IMR-90 (cell line): ENCODE data around the gene ARHGAP8. TPM values are rescaled to one million over a fixed set of nuclear protein-coding genes. Genes with fewer than 3 reads are reported as not detected.

ENCODE experiments used
- ATAC-seq: fragments of 200-7000 bp; cut with Tn5 transposase; 2 replicates; pipeline ENCODE4 v1.9.1; 2020; ENCODE audit warnings: low read depth, mild to moderate bottlenecking, moderate library complexity
- BruUV-seq: library from RNA; stranded (reverse); fragments of 400-500 nt; replicated peaks from 2 replicates; lab custom pipeline; 2021; lab: Mats Ljungman, UMichigan
- CTCF ChIA-PET: fragments of 300-600 bp; formaldehyde crosslinking; extraction: SDS; loops from one replicate; lab custom pipeline; 2021; ENCODE audit warnings: antibody characterized with exemption; lab: Yijun Ruan, JAX
- POLR2A ChIA-PET: fragments of 300-600 bp; sonication (Branson Sonifier 250); formaldehyde crosslinking; loops from one replicate; lab custom pipeline; 2022; ENCODE audit warnings: antibody characterized with exemption; ENCODE audit not compliant: unreplicated experiment; lab: Charles Lee
- DNase-seq: peaks from one replicate; pipeline ENCODE4 v3.0.0; 2013
- H2AFZ ChIP-seq: replicated peaks from 2 replicates; pipeline ENCODE3; 2013; ENCODE audit warnings: low read length, mild to moderate bottlenecking; ENCODE audit not compliant: poor library complexity
- H2AK5ac ChIP-seq: 2 replicates; pipeline ENCODE4 v1.6.1; 2013; ENCODE audit warnings: low read depth, low read length, inconsistent platforms
- H2AK9ac ChIP-seq: replicated peaks from 2 replicates; pipeline ENCODE3; 2013; ENCODE audit warnings: mild to moderate bottlenecking, low read depth, low read length, moderate library complexity; ENCODE audit not compliant: poor library complexity
- H2BK120ac ChIP-seq: 2 replicates; pipeline ENCODE4 v1.6.1; 2013; ENCODE audit warnings: low read depth, low read length, inconsistent platforms
- H2BK15ac ChIP-seq: 3 replicates; pipeline ENCODE4 v1.6.1; 2013; ENCODE audit warnings: low read depth, low read length, inconsistent platforms
- H2BK20ac ChIP-seq: 2 replicates; pipeline ENCODE4 v1.6.1; 2013; ENCODE audit warnings: low read depth, mild to moderate bottlenecking, inconsistent platforms, low read length, moderate library complexity
- H2BK5ac ChIP-seq: 2 replicates; pipeline ENCODE4 v1.6.1; 2013; ENCODE audit warnings: mild to moderate bottlenecking, low read depth, low read length, inconsistent platforms; ENCODE audit not compliant: poor library complexity, severe bottlenecking
- H3K14ac ChIP-seq: replicated peaks from 2 replicates; pipeline ENCODE4 v1.6.1; 2013; ENCODE audit warnings: low read depth, low read length, inconsistent platforms
- H3K18ac ChIP-seq: 2 replicates; pipeline ENCODE4 v1.6.1; 2013; ENCODE audit warnings: low read depth, low read length, control low read depth
- H3K23ac ChIP-seq: 2 replicates; pipeline ENCODE4 v1.6.1; 2013; ENCODE audit warnings: low read depth, low read length, inconsistent platforms
- H3K27ac ChIP-seq: 2 replicates; pipeline ENCODE4 v1.5.1; 2013; ENCODE audit warnings: mild to moderate bottlenecking, control low read depth, low read length; ENCODE audit not compliant: insufficient read depth
- H3K27me3 ChIP-seq: 2 replicates; pipeline ENCODE4 v1.6.1; 2013; ENCODE audit warnings: low read length; ENCODE audit not compliant: control insufficient read depth, insufficient read depth
- H3K36me3 ChIP-seq: 2 replicates; pipeline ENCODE4 v1.6.1; 2013; ENCODE audit warnings: low read length, mixed read lengths; ENCODE audit not compliant: control insufficient read depth, insufficient read depth
- H3K4ac ChIP-seq: 2 replicates; pipeline ENCODE4 v1.6.1; 2013; ENCODE audit warnings: low read depth, low read length, inconsistent platforms
- H3K4me1 ChIP-seq: 2 replicates; pipeline ENCODE4 v1.6.1; 2013; ENCODE audit warnings: low read length, mixed read lengths; ENCODE audit not compliant: control insufficient read depth, insufficient read depth
- H3K4me2 ChIP-seq: 2 replicates; pipeline ENCODE4 v1.6.1; 2013; ENCODE audit warnings: low read depth, mild to moderate bottlenecking, control low read depth, low read length, moderate library complexity
- H3K4me3 ChIP-seq: 2 replicates; pipeline ENCODE4 v1.5.1; 2013; ENCODE audit warnings: low read depth, mild to moderate bottlenecking, control low read depth, low read length, moderate library complexity; ENCODE audit not compliant: insufficient read depth
- H3K56ac ChIP-seq: 2 replicates; pipeline ENCODE4 v1.6.1; 2013; ENCODE audit warnings: low read length, inconsistent platforms; ENCODE audit not compliant: insufficient read depth; ENCODE audit errors: extremely low read depth
- H3K79me1 ChIP-seq, 2 experiments: 2 replicates each; pipeline ENCODE4 v1.6.1; 2013; ENCODE audit warnings: low read length in 2 of 2, inconsistent platforms in 1 of 2, low read depth in 1 of 2
- H3K9ac ChIP-seq: 2 replicates; pipeline ENCODE4 v1.6.1; 2013; ENCODE audit warnings: low read depth, low read length, control low read depth
- H3K9me1 ChIP-seq: 2 replicates; pipeline ENCODE4 v1.6.1; 2013; ENCODE audit warnings: low read length, inconsistent platforms; ENCODE audit not compliant: insufficient read depth
- H3K9me3 ChIP-seq: 2 replicates; pipeline ENCODE4 v1.6.1; 2013; ENCODE audit warnings: low read length; ENCODE audit not compliant: control insufficient read depth, insufficient read depth
- H4K20me1 ChIP-seq: 2 replicates; pipeline ENCODE4 v1.6.1; 2013; ENCODE audit warnings: low read length, inconsistent platforms; ENCODE audit not compliant: insufficient read depth
- H4K5ac ChIP-seq: 2 replicates; pipeline ENCODE4 v1.6.1; 2013; ENCODE audit warnings: mild to moderate bottlenecking, low read depth, low read length, control low read depth
- H4K8ac ChIP-seq, 2 experiments: 2 replicates each; pipeline ENCODE4 v1.6.1; 2013; ENCODE audit warnings: low read depth in 2 of 2, low read length in 2 of 2, control low read depth in 1 of 2, inconsistent platforms in 1 of 2
- H4K91ac ChIP-seq: 2 replicates; pipeline ENCODE4 v1.6.1; 2013; ENCODE audit warnings: low read depth, low read length, inconsistent platforms; ENCODE audit not compliant: insufficient read depth
- BHLHE40 ChIP-seq: fragments of 150-350 bp; IDR thresholded peaks from 2 replicates; pipeline ENCODE4 v1.6.1; 2016; ENCODE audit warnings: mild to moderate bottlenecking, low read depth, low read length
- CEBPB ChIP-seq: IDR thresholded peaks from 2 replicates; pipeline ENCODE4 v1.6.1; 2012; ENCODE audit warnings: low read depth, low read length, improper control_type of control experiment
- CHD1 ChIP-seq: IDR thresholded peaks from 2 replicates; pipeline ENCODE4 v1.6.1; 2012; ENCODE audit warnings: low read depth, low read length, improper control_type of control experiment
- CTCF ChIP-seq: conservative IDR thresholded peaks from 2 replicates; pipeline ENCODE4 v1.5.1; 2012; ENCODE audit warnings: mild to moderate bottlenecking, low read depth, low read length, improper control_type of control experiment
- ELK1 ChIP-seq: fragments of 150-350 bp; IDR thresholded peaks from 2 replicates; pipeline ENCODE4 v1.6.1; 2016; ENCODE audit warnings: low read depth, mild to moderate bottlenecking, low read length, moderate library complexity, borderline replicate concordance
- FOS ChIP-seq: fragments of 150-350 bp; IDR thresholded peaks from 2 replicates; pipeline ENCODE4 v1.6.1; 2016; ENCODE audit warnings: low read depth, low read length
- MAFK ChIP-seq: IDR thresholded peaks from 2 replicates; pipeline ENCODE4 v1.6.1; 2012; ENCODE audit warnings: low read depth, low read length, improper control_type of control experiment
- NFE2L2 ChIP-seq: fragments of 150-350 bp; IDR thresholded peaks from 2 replicates; pipeline ENCODE4 v1.6.1; 2016; ENCODE audit warnings: low read depth, mild to moderate bottlenecking, low read length
- RAD21 ChIP-seq: IDR thresholded peaks from 2 replicates; pipeline ENCODE4 v1.6.1; 2012; ENCODE audit warnings: low read length, improper control_type of control experiment
- RCOR1 ChIP-seq: IDR thresholded peaks from 2 replicates; pipeline ENCODE4 v1.6.1; 2012; ENCODE audit warnings: mild to moderate bottlenecking, low read length, improper control_type of control experiment; ENCODE audit not compliant: insufficient replicate concordance
- SMC3 ChIP-seq: fragments of 150-350 bp; IDR thresholded peaks from 2 replicates; pipeline ENCODE4 v1.6.1; 2016; ENCODE audit warnings: low read depth, mild to moderate bottlenecking, antibody characterized with exemption, low read length, moderate library complexity
- USF2 ChIP-seq: fragments of 150-350 bp; IDR thresholded peaks from 2 replicates; pipeline ENCODE4 v1.6.1; 2017; ENCODE audit warnings: mild to moderate bottlenecking, antibody characterized with exemption, low read length, low read depth
- WGBS, 2 experiments: methylation state at CpG; one replicate each; pipeline versions ENCODE4 v1.1.5 to v1.1.7; 2013; ENCODE audit warnings: missing lambda C conversion rate in 2 of 2; ENCODE audit not compliant: insufficient read length in 1 of 2; ENCODE audit errors: extremely low coverage in 2 of 2; 5-methylcytosine and 5-hydroxymethylcytosine counted together
- dilution Hi-C: fragments of 300-500 bp; cut with HindIII; formaldehyde crosslinking; loops from one replicate; pipeline ENCODE4 v1.14.3; 2018; ENCODE audit warnings: low sequenced_read_pairs; ENCODE audit not compliant: unreplicated experiment
- in situ Hi-C: fragments of 300-500 bp; cut with MboI; formaldehyde crosslinking; loops from 3 replicates; pipeline ENCODE4 v1.14.3; 2019; ENCODE audit warnings: low sequenced_read_pairs, inconsistent platforms, mixed read lengths
- intact Hi-C: fragments of 100-400 bp; cut with micrococcal nuclease; formaldehyde crosslinking; loops from 2 replicates; pipeline ENCODE4 v1.10.0; 2022
- polyA plus RNA-seq, 3 experiments: library from polyadenylated mRNA; depleted of rRNA; stranded (reverse); fragments of >200 nt; gene quantifications; 2 replicates each; pipeline ENCODE4 v1.2.3, GENCODE V29; 2012; ENCODE audit warnings: low replicate concordance in 1 of 3
- total RNA-seq: library from RNA; depleted of rRNA; stranded (reverse); fragments of >200 nt; gene quantifications from 2 replicates; pipeline ENCODE4 v1.2.3, GENCODE V29; 2012

Gene ARHGAP8
- total and polyA plus RNA-seq, 2 of the 4 experiments (the other 2 are of a cell fraction), result 0.18 to 0.21 TPM

DNA sequence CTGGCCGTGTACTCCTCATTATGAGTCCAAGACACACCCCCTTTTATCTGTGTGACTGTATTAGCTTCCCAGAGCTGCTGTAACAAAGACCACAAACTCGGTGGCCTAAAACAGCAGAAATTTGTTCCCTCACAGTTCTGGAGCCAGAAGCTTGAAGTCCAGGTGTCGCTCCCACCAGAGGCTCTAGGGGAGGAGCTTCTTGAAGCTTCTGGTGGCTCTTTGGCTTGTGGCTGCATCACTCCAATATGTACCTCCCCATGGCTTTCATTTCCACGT, 47.4 kb upstream of the ARHGAP8 start:
- peaks cover 24% of the 10 kb centered on the region for H4K20me1 ChIP-seq
- in situ Hi-C loops (no loop called here), dilution Hi-C loops (no loop called here), intact Hi-C loops (no loop called here)
- ChIA-PET CTCF (no interaction called here), POLR2A (no interaction called here)
- H2AK9ac ChIP-seq, result no peak overlapping the region
- H4K8ac ChIP-seq, result no peak overlapping the region
- H3K9ac ChIP-seq, result no peak overlapping the region
- no peak overlapping the region for H2BK15ac ChIP-seq
- no peak overlapping the region for H3K14ac ChIP-seq
- peaks cover 1% of the 10 kb centered on the region; the same call in 1 of the 2 replicates for H3K36me3 ChIP-seq
- no peak overlapping the region for H3K18ac ChIP-seq
- H2BK20ac ChIP-seq, result no peak overlapping the region
- H2AK5ac ChIP-seq, result no peak overlapping the region
- peaks cover 20 to 34% of the 10 kb centered on the region in 2 experiments for H3K79me1 ChIP-seq
- H4K91ac ChIP-seq, result no peak overlapping the region
- 90% methylated on average over 2 of the region's 4 CpGs; no CpG with 5 or more reads in 1 of the 2 experiments for WGBS, 2 experiments
- no TSS peak for BruUV-seq
- H3K56ac ChIP-seq, result no peak overlapping the region
- H3K4me2 ChIP-seq, result no peak overlapping the region
- H2BK5ac ChIP-seq, result no peak overlapping the region
- no peak overlapping the region for H3K4me3 ChIP-seq
- no peak overlapping the region for H3K27ac ChIP-seq
- no peak overlapping the region for H3K23ac ChIP-seq
- no peaks in the 10 kb centered on the region for H3K9me3 ChIP-seq
- ATAC-seq, result no peak
- H3K4ac ChIP-seq, result no peak overlapping the region
- H4K5ac ChIP-seq, result no peak overlapping the region
- no peak overlapping the region for H2BK120ac ChIP-seq
- peaks cover 25% of the 10 kb centered on the region for H3K4me1 ChIP-seq
- TF ChIP-seq NFE2L2 (no peak), CTCF (no peak), MAFK (no peak), SMC3 (no peak), ELK1 (no peak), RAD21 (no peak), USF2 (no peak), RCOR1 (no peak), CHD1 (no peak), FOS (no peak), BHLHE40 (no peak), CEBPB (no peak)
- H3K27me3 ChIP-seq, result no peaks in the 10 kb centered on the region
- DNase-seq, result no peak
- H3K9me1 ChIP-seq, result peaks cover 13% of the 10 kb centered on the region
- H2AFZ ChIP-seq, result no peak overlapping the region
